K562 (cell line): ENCODE measurements around the gene COMP. TPM values are rescaled to one million over a fixed set of nuclear protein-coding genes. Genes with fewer than 3 reads are reported as not detected.

Experiments
- ATAC-seq: fragments of 200-7000 bp; cut with Tn5 transposase; 3 replicates; pipeline ENCODE4 v1.9.1; 2020; ENCODE audit warnings: moderate library complexity
- BruUV-seq: library from RNA; stranded (reverse); fragments of 400-500 nt; replicated peaks from 2 replicates; lab custom pipeline; 2021; lab: Mats Ljungman, UMichigan
- CTCF ChIA-PET: fragments of 300-600 bp; formaldehyde crosslinking; extraction: SDS; loops from one replicate; lab custom pipeline; 2021; ENCODE audit warnings: low intra/inter-chr PET ratio; lab: Yijun Ruan, JAX
- POLR2A ChIA-PET: fragments of 300-600, 350-650 bp; sonication (Branson Sonifier 250); formaldehyde crosslinking; extraction: SDS; loops from one replicate; lab custom pipeline; 2021; ENCODE audit warnings: antibody characterized with exemption, inconsistent platforms; lab: Yijun Ruan, JAX
- DNase-seq, 4 experiments: peaks; one replicate each; pipeline versions ENCODE4 v3.0.0 to v3.0.0-alpha.2; 2011 to 2018; ENCODE audit warnings: low spot score in 3 of 4, mixed read lengths in 3 of 4; ENCODE audit errors: extremely low read depth in 1 of 4
- FAIRE-seq: peaks from 2 replicates; lab custom pipeline; 2011; peaks lifted over from hg19 to GRCh38; lab: Jason Lieb, UNC
- H2AFZ ChIP-seq: 2 replicates; pipeline ENCODE4 v1.6.0; 2011; ENCODE audit warnings: low read depth, low read length, control low read depth, inconsistent platforms
- H3K27ac ChIP-seq: fragments of 200-600 bp; 3 replicates; pipeline ENCODE4 v1.8.0; 2011; ENCODE audit warnings: low read depth, mild to moderate bottlenecking, control low read depth, inconsistent platforms, low read length, moderate library complexity, mixed read lengths; ENCODE audit errors: extremely low read depth
- H3K27me3 ChIP-seq, 2 experiments: fragments of 300-600 bp in 1 of 2; 2 replicates in 1 of 2; 3 replicates in 1 of 2; pipeline versions ENCODE4 v1.6.0 to v1.8.0; 2011; ENCODE audit warnings: inconsistent platforms in 2 of 2, low read length in 2 of 2, mild to moderate bottlenecking in 1 of 2, mixed read lengths in 1 of 2, moderate library complexity in 1 of 2; ENCODE audit not compliant: control insufficient read depth in 2 of 2, insufficient read depth in 2 of 2
- H3K36me3 ChIP-seq: fragments of 300-600 bp; 3 replicates; pipeline ENCODE4 v1.8.0; 2011; ENCODE audit warnings: mild to moderate bottlenecking, low read length, inconsistent platforms; ENCODE audit not compliant: control insufficient read depth, insufficient read depth
- H3K4me1 ChIP-seq, 2 experiments: fragments of 200-600 bp in 1 of 2; replicated peaks in 1 of 2; 2 replicates in 1 of 2; 3 replicates in 1 of 2; pipeline versions ENCODE4 v1.5.1 to v1.8.0; 2011; ENCODE audit warnings: inconsistent platforms in 2 of 2, low read length in 2 of 2, mild to moderate bottlenecking in 1 of 2, mixed read lengths in 1 of 2, moderate library complexity in 1 of 2; ENCODE audit not compliant: control insufficient read depth in 2 of 2, insufficient read depth in 2 of 2
- H3K4me2 ChIP-seq: 2 replicates; pipeline ENCODE4 v1.6.1; 2011; ENCODE audit warnings: low read length, control low read depth, inconsistent platforms, mixed read lengths; ENCODE audit not compliant: insufficient read depth
- H3K4me3 ChIP-seq: fragments of 200-600 bp; sonication (generic), shearing (Covaris generic); 2 replicates; pipeline ENCODE4 v1.5.1; 2016; ENCODE audit warnings: control low read depth, inconsistent platforms
- H3K79me2 ChIP-seq: fragments of 200-600 bp; 3 replicates; pipeline ENCODE4 v1.8.0; 2011; ENCODE audit warnings: low read length, inconsistent platforms; ENCODE audit not compliant: control insufficient read depth, insufficient read depth
- H3K9ac ChIP-seq, 2 experiments: 2 replicates each; pipeline versions ENCODE4 v1.6.0 to v1.6.1; 2011; ENCODE audit warnings: low read depth in 2 of 2, low read length in 2 of 2, control low read depth in 1 of 2, inconsistent platforms in 1 of 2, mild to moderate bottlenecking in 1 of 2, mixed read lengths in 1 of 2; ENCODE audit not compliant: insufficient read depth in 1 of 2
- H3K9me1 ChIP-seq: one replicate; pipeline ENCODE4 v1.6.0; 2011; ENCODE audit warnings: inconsistent platforms, mild to moderate bottlenecking, low read length, moderate library complexity; ENCODE audit not compliant: control insufficient read depth, insufficient read depth
- H3K9me3 ChIP-seq: replicated peaks from 2 replicates; pipeline ENCODE4 v1.5.1; 2011; ENCODE audit warnings: low read depth, low read length, inconsistent platforms; ENCODE audit not compliant: control insufficient read depth, insufficient read depth
- H4K20me1 ChIP-seq: replicated peaks from 2 replicates; pipeline ENCODE4 v1.6.1; 2011; ENCODE audit warnings: low read length, inconsistent platforms, mixed read lengths; ENCODE audit not compliant: control insufficient read depth, insufficient read depth
- ATF3 ChIP-seq, 2 experiments: fragments of 450-650 bp in 1 of 2; sonication (generic) in 1 of 2; formaldehyde crosslinking in 1 of 2; IDR thresholded peaks in 1 of 2; conservative IDR thresholded peaks in 1 of 2; 2 replicates each; pipeline versions ENCODE4 v1.6.1 to v1.8.1; 2016 to 2023; ENCODE audit warnings: mild to moderate bottlenecking in 2 of 2, moderate library complexity in 2 of 2, inconsistent platforms in 1 of 2, missing genetic modification reagents in 1 of 2
- CEBPB ChIP-seq: fragments of 450-650 bp; IDR thresholded peaks from 2 replicates; pipeline ENCODE4 v1.6.1; 2016; ENCODE audit warnings: missing genetic modification characterization, missing compliant biosample characterization
- CEBPG ChIP-seq, 3 experiments: fragments of 200-800 bp in 1 of 3; sonication (Bioruptor generic) in 1 of 3; sonication (generic) in 1 of 3; formaldehyde crosslinking in 1 of 3; IDR thresholded peaks in 2 of 3; conservative IDR thresholded peaks in 1 of 3; 2 replicates each; pipeline versions ENCODE4 v1.6.1 to v1.8.0; 2016 to 2022; ENCODE audit warnings: missing compliant biosample characterization in 2 of 3, missing genetic modification characterization in 2 of 3, mild to moderate bottlenecking in 1 of 3, missing genetic modification reagents in 1 of 3
- FOXM1 ChIP-seq, 2 experiments: fragments of 450-650 bp in 1 of 2; sonication (generic) in 1 of 2; formaldehyde crosslinking in 1 of 2; IDR thresholded peaks; 2 replicates each; pipeline versions ENCODE4 v1.6.1 to v1.9.0; 2017 to 2022; ENCODE audit warnings: low read depth in 2 of 2, mild to moderate bottlenecking in 2 of 2, missing genetic modification reagents in 1 of 2, moderate library complexity in 1 of 2
- IRF9 ChIP-seq: fragments of 450-650 bp; IDR thresholded peaks from 2 replicates; pipeline ENCODE4 v1.6.1; 2016; ENCODE audit warnings: missing biosample characterization, missing genetic modification characterization
- MXI1 ChIP-seq: IDR thresholded peaks from 2 replicates; pipeline ENCODE4 v1.6.1; 2011; ENCODE audit warnings: low read depth, mild to moderate bottlenecking, improper control_type of control experiment, low read length
- SMARCC2 ChIP-seq: fragments of 450-650 bp; IDR thresholded peaks from 2 replicates; pipeline ENCODE4 v1.6.1; 2017; ENCODE audit warnings: antibody characterized with exemption, moderate library complexity, mild to moderate bottlenecking, low read depth
- TRIM24 ChIP-seq, 2 experiments: fragments of 450-650 bp; IDR thresholded peaks; 2 replicates each; pipeline ENCODE4 v1.6.1; 2016
- VEZF1 ChIP-seq: fragments of 200-800 bp; sonication (Bioruptor generic); IDR thresholded peaks from 2 replicates; pipeline ENCODE4 v1.6.1; 2017; ENCODE audit warnings: missing genetic modification characterization, missing compliant biosample characterization
- ZC3H8 ChIP-seq: fragments of 450-650 bp; IDR thresholded peaks from 2 replicates; pipeline ENCODE4 v1.6.1; 2017
- ZNF324 ChIP-seq: fragments of 250-450 bp; sonication (Bioruptor Pico); IDR thresholded peaks from 2 replicates; pipeline ENCODE4 v1.4.0; 2020; ENCODE audit warnings: mild to moderate bottlenecking
- ZNF384 ChIP-seq: IDR thresholded peaks from 2 replicates; pipeline ENCODE4 v1.6.1; 2012; ENCODE audit warnings: low read depth, low read length, improper control_type of control experiment
- WGBS: fragments of 100-300 bp; shearing (Covaris generic); methylation state at CpG from one replicate; pipeline ENCODE4 v1.1.6; 2016; ENCODE audit warnings: low coverage, mixed read lengths; ENCODE audit not compliant: insufficient coverage; ENCODE audit errors: missing lambda C conversion rate; 5-methylcytosine and 5-hydroxymethylcytosine counted together
- in situ Hi-C: fragments of 300-500 bp; cut with MboI; formaldehyde crosslinking; loops from 4 replicates; pipeline ENCODE4 v1.15.0; 2018; ENCODE audit warnings: inconsistent platforms, mixed read lengths
- intact Hi-C: fragments of 100-400 bp; cut with micrococcal nuclease; formaldehyde crosslinking; loops from 2 replicates; pipeline ENCODE4 v1.14.2; 2022
- polyA plus RNA-seq, 8 experiments: library from polyadenylated mRNA; depleted of rRNA in 4 of 8; stranded (reverse) in 5 of 8; unstranded in 3 of 8; fragments of >200 nt; fragmentation: Nextera tagmentation in 2 of 8; fragmentation: Illumina TruSeq in 1 of 8; extraction: Ambion mirVana in 2 of 8; extraction: Trizol in 1 of 8; gene quantifications; 2 replicates each; pipeline versions ENCODE4 v1.2.1 to v1.2.3, GENCODE V29; 2011 to 2014; ENCODE audit warnings: inconsistent platforms in 1 of 8, missing spikeins in 1 of 8
- total RNA-seq, 7 experiments: library from RNA; depleted of rRNA in 6 of 7; stranded (reverse); fragments of >200 nt in 6 of 7; fragmentation: Illumina TruSeq in 2 of 7; extraction: Trizol in 2 of 7; gene quantifications; 2 replicates each; pipeline versions ENCODE4 v1.2.1 to v1.2.3, GENCODE V29; 2011 to 2021; ENCODE audit warnings: low replicate concordance in 1 of 7

Gene COMP
- total and polyA plus RNA-seq, 9 of the 15 experiments (the other 6 are each of a cell fraction or from before 2014, with no cell fraction given): 0.07 TPM; not detected in 8

- DNase-seq (no peak), FAIRE-seq (no peak), ATAC-seq (peak; percentile 31; the same call in 1 of the 3 replicates)
- H3K9ac ChIP-seq: no peak overlapping the region
- H3K79me2 ChIP-seq: no peaks in the 10 kb centered on the region
- no peak overlapping the region for H2AFZ ChIP-seq
- ChIA-PET POLR2A (interaction anchor here (0.5 to 0.6 kb wide), 3 partner anchors 10 to 530 kb away, joined by 3 read pairs; no protein-coding TSS in a partner anchor), CTCF (no interaction called here)
- intact Hi-C loops: no loop called here
- H3K27me3 ChIP-seq: peaks cover 36 to 54% of the 10 kb centered on the region in 2 experiments
- no peaks in the 10 kb centered on the region for H3K36me3 ChIP-seq
- BruUV-seq: no TSS peak
- H3K4me1 ChIP-seq: peaks cover 0 to 4% of the 10 kb centered on the region in 2 experiments; a peak in 2 of 5 replicates
- in situ Hi-C loops: no loop called here
- 3% methylated on average over 14 of the region's 14 CpGs for WGBS
- no peak overlapping the region for H3K4me2 ChIP-seq
- TF ChIP-seq FOXM1 (IDR thresholded peaks at IDR 0.05; ENCODE audit: low read depth) (no peak), FOXM1 (CRISPR knock-in tag; IDR thresholded peaks at IDR 0.05; ENCODE audit: low read depth) (no peak), CEBPB (tag) (peak; percentile 94), CEBPG (CRISPR knock-in tag; IDR thresholded peaks at IDR 0.05) (peak; percentile 58), CEBPG (tag; conservative IDR thresholded peaks at IDR 0.05 in 1 of 2, IDR thresholded peaks at IDR 0.05 in 1 of 2) (peak; percentile 97 to 98), MXI1 (no peak), TRIM24 (IDR thresholded peaks at IDR 0.05) (peak; percentile 22 to 29; a peak in 2 of 4 replicates), ZNF324 (CRISPR knock-in tag) (no peak), ZNF384 (no peak), IRF9 (tag) (peak; percentile 18; the same call in 1 of the 2 replicates), ATF3 (IDR thresholded peaks at IDR 0.05) (peak; percentile 76), ATF3 (CRISPR knock-in tag; conservative IDR thresholded peaks at IDR 0.05) (no peak), ZC3H8 (no peak), VEZF1 (CRISPR knock-in tag) (peak; percentile 49), SMARCC2 (no peak)
- H3K9me1 ChIP-seq: peaks cover 4% of the 10 kb centered on the region
- peaks cover 11% of the 10 kb centered on the region; the same call in 1 of the 2 replicates for H4K20me1 ChIP-seq
- no peaks in the 10 kb centered on the region for H3K9me3 ChIP-seq
- H3K27ac ChIP-seq: no peak overlapping the region
- no peak overlapping the region for H3K4me3 ChIP-seq
Measured at GRCh38 chr19:18809149-18809868, 18.2 kb upstream of the COMP start.
